CD4-positive, alpha-beta T cell treated with Interleukin-17A for 4 hours (primary cell): ENCODE measurements around the gene DBN1.
"Not testable (repeated sequence)": the region's sequence is repeated elsewhere in the genome, so short reads cannot be mapped to it uniquely, and the experiment has no call there.

ENCODE experiments used
- DNase-seq: peaks from one replicate; pipeline ENCODE4 v3.0.0-alpha.2; 2020; ENCODE audit warnings: mixed read lengths

Gene DBN1

DNA sequence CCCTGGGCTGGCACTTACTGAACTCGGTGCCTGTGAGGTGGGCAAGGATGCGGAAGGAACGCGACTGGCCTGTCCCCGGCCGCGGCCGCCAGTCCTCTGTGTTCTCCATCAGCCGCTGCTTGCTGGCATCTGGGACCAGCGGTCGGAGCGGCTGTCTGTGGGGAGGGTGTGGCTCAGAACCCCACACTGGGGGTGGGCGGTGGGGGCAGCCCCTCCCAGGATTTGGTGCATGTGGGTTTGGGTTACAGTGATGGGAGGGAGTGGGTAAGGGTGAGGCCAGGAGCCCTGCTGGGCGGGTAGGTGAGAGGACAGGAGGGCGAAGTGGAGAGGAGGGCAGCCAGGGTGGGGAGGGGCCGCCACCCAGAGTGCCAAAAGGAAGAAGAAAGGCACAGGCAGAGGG lies 17.6 kb upstream of the DBN1 start:
- no peak for DNase-seq

GRCh38 chr5:177490311-177490991 lies 17.0 kb upstream of the DBN1 start:
- DNase-seq: no peak

- DNase-seq: no peak
These were observed 15.8 kb upstream of the DBN1 start for GRCh38 chr5:177489119-177489716.

- DNase-seq: no peak
These were observed 14.5 kb upstream of the DBN1 start for GRCh38 chr5:177487975-177488374.

DNA sequence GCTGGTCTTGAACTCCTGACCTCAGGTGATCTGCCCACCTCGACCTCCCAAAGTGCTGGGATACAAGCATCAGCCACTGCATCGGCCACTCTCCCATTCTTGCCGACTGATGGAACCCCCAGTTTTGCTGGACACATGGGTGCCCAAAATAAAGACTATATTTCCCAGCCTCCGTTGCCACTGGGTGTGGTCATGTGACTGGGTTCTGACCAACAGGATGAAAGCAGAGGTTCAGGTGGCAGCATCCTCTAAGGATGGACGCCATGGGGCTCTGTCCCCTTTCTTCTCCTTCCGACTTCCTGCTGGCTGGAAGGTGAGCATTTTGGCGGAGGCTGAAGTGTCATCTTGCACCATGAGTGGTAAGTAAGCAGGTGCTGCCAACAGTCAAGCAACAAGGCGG lies 13.7 kb upstream of the DBN1 start:
- DNase-seq: no peak

- DNase-seq: no peak
These were observed 12.8 kb upstream of the DBN1 start for GRCh38 chr5:177486256-177486655.

DNA sequence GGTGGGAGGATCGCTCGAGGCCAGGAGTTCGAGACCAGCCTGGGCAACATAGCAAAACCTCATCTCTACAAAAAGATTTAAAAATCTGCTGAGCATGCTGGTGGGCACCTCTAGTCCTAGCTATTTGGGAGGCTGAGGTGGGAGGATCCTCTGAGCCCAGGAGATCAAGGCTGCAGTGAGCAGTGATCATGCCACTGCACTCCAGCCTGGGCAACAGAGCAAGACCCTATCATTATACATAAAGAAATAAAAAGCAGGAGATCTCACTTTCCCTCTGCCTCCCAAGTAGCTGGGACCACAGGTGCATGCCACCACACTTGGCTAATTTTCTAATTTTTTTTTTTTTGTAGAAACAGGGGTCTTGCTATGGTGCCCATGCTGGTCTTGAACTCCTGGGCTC lies 12.3 kb upstream of the DBN1 start:
- DNase-seq: not testable (repeated sequence)

DNA sequence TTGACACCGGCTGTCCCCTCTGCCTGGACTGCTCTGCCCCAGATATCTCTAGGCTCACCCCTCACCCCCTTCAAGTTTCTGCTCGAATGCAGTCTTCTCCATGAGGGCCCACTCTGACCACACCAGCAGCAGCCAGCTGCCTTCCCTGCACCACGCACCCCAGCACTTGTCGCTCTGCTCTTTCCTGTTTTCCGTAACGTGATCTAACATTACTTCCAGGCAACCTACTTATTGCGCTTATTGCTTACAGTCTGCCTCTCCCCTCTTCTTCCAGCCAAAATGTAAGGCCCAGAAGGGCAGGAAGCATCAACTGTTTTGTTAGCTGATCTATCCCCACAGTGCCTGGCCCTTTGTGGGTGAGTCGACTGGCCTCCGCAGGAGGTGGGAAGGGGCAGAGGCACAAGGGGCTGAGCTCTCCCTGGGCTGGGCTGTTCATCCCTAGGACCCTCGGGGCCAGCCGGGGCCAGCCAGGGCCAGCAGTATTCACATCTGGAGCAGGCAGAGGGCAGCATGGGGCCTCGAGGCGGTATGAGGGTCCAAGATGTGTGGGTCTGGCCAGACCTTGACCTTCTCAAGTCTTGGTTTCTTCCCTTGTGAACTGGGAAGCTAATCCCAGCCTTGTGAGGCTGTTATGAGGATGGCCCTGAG lies 11.6 kb upstream of the DBN1 start:
- DNase-seq: no peak

DNA sequence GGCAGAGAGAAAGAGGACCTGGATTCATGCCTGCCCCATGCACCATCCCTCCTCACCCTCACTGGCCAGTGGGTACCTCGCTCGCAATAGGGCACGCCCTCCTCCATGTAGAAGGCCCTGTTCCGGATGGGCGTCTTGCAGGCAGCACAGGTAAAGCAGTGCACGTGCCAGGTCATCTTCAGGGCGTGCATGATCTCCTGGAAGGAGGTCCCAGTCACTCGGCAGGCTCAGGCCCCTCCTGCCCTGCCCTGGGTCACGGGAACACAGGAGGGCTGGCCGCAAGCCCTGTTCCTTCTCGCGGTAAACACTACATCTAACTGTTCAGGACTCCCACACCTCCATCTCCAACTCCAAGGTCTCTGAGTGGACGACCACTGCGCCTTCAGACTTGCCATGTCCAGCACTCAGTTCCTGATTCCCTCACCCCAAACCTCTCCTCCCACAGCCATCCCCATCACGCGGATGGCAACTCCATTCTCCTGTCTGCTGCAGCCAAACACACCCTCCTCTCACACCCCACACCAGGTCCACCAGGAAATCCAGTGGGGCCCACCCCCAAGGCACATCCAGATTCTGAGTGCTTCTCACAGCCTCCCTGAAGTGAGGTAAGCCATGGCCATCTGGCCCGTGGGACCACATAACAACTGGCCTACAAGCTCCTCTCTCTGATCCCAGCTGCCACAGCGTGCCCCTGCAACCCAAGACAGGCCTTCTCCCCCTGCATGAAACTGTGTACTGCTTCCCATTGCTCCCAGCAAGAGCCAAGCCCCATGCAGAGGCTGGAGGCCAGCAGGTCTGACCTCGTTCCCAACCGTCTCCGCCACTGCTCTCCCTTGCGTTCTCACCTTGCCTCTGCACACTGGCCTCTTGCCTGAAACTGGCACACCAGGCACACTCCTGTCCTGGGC lies 10.8 kb upstream of the DBN1 start:
- DNase-seq: no peak

GRCh38 chr5:177483042-177483441 lies 9.6 kb upstream of the DBN1 start:
- no peak for DNase-seq

DNA sequence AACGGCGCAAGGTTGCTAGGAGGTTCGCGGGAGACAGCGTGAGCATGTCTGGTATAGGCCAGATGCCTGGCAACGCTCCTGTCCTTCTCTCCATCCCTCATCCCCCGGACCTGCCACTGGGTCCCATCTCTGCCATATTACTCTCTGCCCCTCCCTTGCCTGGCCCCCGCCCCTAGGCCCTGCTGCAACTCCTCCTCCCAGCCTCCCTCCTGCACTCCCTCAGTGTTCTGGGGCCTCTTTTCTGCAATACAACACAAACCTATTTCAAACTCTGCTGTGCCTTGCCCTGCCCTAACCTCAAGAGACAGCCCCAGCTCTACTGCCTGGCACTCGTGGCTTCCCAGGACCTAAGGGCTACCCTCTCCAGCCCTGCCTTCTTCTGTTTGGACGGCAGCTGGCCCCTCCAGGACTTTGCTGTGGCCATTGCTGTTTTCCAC lies 8.9 kb upstream of the DBN1 start:
- no peak for DNase-seq

DNA sequence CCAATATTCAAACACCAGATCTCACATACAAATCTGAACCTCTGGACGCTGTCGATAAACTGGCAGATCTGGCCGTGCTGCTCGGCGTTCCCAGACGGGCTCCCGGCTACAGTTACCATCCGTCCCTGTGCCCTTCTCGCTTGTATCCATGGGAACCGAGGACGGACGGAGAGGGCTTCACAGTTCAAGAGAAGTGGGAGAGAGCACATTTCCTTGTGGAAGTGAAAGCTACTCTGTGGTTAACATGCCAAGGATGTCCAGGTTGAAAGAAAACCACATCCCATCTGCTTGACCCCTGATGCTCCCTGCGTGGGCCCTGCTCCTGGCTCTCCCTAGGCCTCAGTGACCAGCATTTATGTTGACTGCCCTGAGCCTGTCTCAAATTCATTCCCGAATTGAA lies 6.3 kb upstream of the DBN1 start:
- no peak for DNase-seq

DNA sequence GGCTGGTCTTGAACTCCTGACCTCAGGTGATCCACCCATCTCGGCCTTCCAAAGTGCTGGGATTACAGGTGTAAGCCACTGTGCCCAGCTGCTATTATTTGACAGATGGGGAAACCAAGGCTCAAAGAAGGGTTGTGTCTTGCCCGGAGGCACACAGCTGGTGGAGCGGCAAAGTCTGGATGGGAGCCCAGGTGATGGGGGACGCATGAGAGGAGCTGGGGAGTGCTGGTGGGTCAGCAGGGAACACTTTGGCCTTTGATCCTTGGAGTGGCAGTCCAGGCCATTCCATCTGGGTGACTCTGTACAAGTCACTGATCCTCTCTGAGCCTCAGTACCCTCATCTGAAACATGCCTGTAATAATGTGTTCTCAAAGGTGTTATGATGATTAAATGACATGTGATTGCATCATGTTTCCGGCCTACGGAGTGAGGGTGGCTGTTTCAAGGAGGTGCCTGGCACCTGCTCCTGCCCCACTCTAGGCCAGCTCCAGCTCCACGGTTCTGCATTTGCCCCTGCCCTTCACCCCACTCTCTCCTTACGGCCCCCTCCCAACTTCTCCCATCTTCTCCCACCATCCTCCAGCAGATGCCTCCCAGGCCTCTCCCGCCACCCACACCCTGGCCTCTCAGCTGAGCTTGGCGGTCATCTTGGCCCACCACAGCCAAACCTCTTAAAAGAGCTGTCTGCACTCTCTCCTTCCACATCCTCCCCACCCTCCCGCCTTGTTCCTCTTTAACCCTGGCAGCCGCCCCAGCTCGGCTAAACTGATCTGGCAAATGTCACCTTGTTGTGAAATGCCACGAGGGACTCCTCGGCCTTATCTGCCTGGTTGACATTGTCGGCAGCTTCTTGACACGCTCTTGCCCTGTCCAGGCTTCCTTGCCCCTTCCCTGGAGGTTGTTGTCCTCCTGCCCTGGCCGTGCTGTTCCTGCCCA lies 5.5 kb upstream of the DBN1 start:
- peak; percentile 47 for DNase-seq

GRCh38 chr5:177477701-177478477 lies 4.5 kb upstream of the DBN1 start:
- no peak for DNase-seq

- no peak for DNase-seq
These were observed 3.2 kb upstream of the DBN1 start for GRCh38 chr5:177476531-177477233.

DNA sequence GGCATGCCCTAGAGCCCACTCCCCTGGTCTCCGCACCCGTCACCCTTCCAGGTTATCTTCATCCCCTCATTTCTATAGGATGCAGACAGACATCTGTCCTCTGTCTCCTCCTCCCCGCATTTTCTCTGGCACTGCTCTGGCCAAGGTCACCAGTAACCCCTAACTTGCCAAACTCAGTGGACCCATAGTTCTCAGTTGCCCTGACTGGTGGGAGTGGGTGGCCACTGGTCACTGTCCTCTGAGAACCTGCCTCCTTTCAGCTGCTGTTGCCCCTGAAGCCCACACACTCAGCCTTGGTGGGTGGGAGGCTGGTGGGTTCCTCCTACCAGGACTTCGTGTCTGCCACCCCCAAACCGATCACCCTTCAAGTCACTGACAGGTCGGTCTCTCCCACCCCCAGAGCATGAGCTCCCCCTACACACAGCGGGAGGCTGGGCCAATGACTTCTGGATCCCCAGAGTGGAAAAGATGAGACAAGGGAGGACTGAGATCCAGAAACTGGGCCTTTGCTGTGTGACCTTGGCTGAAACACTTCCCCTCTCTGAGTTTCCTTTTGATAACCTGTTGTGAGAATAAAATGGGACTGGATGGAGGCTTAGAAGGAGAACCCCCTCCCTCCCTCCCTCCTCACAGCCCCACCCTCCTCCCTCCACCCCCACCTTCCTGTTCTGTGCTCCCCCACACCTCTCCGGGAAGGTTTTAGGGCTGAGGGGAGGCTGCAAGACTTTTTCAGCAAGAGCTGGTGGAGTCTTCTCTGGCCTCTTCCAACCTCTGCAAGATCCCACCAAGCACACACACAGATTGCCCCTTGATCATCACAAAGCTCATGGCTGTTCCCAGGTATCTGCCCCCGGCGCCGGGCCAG lies 2.4 kb upstream of the DBN1 start:
- no peak for DNase-seq

- no peak for DNase-seq
These were observed 1.6 kb upstream of the DBN1 start for GRCh38 chr5:177474846-177475562.

DNA sequence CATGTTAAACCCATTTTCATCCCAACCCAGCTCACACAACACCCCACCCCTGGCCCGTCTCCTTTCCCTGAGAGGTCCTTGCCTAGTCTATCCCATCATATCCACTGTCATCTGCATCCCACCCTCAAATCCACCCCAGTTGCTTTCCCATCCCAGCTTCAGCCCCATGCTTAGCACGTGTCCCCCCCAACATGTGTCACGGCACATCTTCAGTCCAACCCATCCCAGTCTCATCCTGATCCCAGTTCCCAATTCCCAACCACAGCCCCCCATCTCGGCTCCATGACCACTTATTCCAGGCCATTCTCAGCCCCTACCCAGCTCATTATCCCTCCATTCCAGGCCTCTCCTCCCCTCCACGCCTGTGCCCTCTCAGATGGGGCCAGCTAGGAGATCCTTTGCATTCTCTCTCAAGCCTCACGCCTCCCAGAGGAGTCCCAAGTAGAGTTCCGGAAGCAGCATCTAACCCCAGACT lies 605 bp upstream of the DBN1 start:
- no peak for DNase-seq
